ENCODE data around the gene MTF2. TPM values are rescaled to one million over a fixed set of nuclear protein-coding genes. Genes with fewer than 3 reads are reported as not detected.
"Not testable (repeated sequence)": the region's sequence is repeated elsewhere in the genome, so short reads cannot be mapped to it uniquely, and the experiment has no call there.

Gene MTF2
- total RNA-seq (2022), result 17.0 and 20.0 TPM in 2 replicates
- Bru-seq, nascent RNA, result percentile 78 among the genes with signal in this experiment
- percentile 72 among the genes with signal in this experiment for BruChase-seq, experiment 1, labeled RNA remaining after a 6-hour chase
- BruChase-seq, experiment 2, labeled RNA remaining after a 2-hour chase, result percentile 86 among the genes with signal in this experiment
- long read RNA-seq, full-length matches to known transcripts, result 27 of 37 reads
- long read RNA-seq, partial matches to known transcripts, result 2 of 37 reads
- long read RNA-seq, other reads (novel, unspliced or antisense), result 8 of 37 reads

GRCh38 chr1:93078986-93079654, at the start of gene MTF2:
Gene MTF2, plus strand, starts transcription at chr1:93079283. Its CDS starts 244 bp downstream, at chr1:93079527.
- POLR2A ChIA-PET, result interaction anchor here (0.6 to 3.8 kb wide), 55 partner anchors 8 to 800 kb away, joined by 3 to 28 read pairs (median 5); partner anchors contain the start of genes DNTTIP2, DR1, GLMN and RPAP2
- Mint-ChIP-seq H3K27ac (ENCODE audit: low read depth, unreplicated experiment) (peak within 1 kb of the TSS; percentile 95), H3K36me3 (ENCODE audit: insufficient read depth, unreplicated experiment) (peaks cover 10% of the 10 kb centered on the region), H3K4me1 (ENCODE audit: insufficient read depth, unreplicated experiment) (peaks cover 12% of the 10 kb centered on the region), H3K4me3 (ENCODE audit: unreplicated experiment) (peak within 1 kb of the TSS; percentile 99), H3K27me3 (ENCODE audit: insufficient read depth, unreplicated experiment) (no peaks in the 10 kb centered on the region), H3K9me3 (ENCODE audit: unreplicated experiment) (no peaks in the 10 kb centered on the region)
- intact Hi-C loops (cut with micrococcal nuclease), result no loop called here
- TF ChIP-seq, protein P1, sequence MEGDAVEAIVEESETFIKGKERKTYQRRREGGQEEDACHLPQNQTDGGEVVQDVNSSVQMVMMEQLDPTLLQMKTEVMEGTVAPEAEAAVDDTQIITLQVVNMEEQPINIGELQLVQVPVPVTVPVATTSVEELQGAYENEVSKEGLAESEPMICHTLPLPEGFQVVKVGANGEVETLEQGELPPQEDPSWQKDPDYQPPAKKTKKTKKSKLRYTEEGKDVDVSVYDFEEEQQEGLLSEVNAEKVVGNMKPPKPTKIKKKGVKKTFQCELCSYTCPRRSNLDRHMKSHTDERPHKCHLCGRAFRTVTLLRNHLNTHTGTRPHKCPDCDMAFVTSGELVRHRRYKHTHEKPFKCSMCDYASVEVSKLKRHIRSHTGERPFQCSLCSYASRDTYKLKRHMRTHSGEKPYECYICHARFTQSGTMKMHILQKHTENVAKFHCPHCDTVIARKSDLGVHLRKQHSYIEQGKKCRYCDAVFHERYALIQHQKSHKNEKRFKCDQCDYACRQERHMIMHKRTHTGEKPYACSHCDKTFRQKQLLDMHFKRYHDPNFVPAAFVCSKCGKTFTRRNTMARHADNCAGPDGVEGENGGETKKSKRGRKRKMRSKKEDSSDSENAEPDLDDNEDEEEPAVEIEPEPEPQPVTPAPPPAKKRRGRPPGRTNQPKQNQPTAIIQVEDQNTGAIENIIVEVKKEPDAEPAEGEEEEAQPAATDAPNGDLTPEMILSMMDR (IDR thresholded peaks at IDR 0.05; ENCODE audit: unreplicated experiment), result no peak
- CTCF ChIA-PET, result interaction anchor here (0.6 to 1.8 kb wide), 6 partner anchors 17 to 245 kb away, joined by 3 to 6 read pairs (median 4); no protein-coding TSS in a partner anchor
- BruUV-seq (replicated peaks), result TSS peak; percentile 41
- peak; percentile 93 for DNase-seq (ENCODE audit: unreplicated experiment)

DNA sequence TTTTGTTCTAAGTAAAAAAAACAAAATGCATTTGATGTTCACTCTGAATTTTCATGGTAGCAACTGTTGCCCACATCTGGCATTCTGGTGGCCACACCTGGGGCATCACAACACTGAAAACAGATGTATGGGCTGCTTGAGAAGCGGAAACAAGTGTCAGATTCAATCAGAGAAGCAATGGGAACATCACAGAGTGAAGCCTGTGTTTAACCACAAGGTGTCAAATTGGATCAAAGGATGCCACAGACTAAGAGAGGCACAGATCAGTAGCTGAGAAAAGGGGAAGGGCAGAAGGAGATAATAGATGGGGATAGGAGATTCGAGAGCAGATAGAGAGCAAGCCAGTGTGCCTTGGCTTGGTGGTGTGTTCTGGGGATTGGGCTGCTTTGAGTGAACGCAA, 49.8 kb upstream of the MTF2 start:
- no TSS peak for BruUV-seq (replicated peaks)
- Mint-ChIP-seq H3K4me3 (ENCODE audit: unreplicated experiment) (no peak overlapping the region), H3K27ac (ENCODE audit: low read depth, unreplicated experiment) (no peak overlapping the region), H3K9me3 (ENCODE audit: unreplicated experiment) (no peaks in the 10 kb centered on the region), H3K4me1 (ENCODE audit: insufficient read depth, unreplicated experiment) (no peaks in the 10 kb centered on the region), H3K36me3 (ENCODE audit: insufficient read depth, unreplicated experiment) (no peaks in the 10 kb centered on the region), H3K27me3 (ENCODE audit: insufficient read depth, unreplicated experiment) (peaks cover 60% of the 10 kb centered on the region)
- POLR2A ChIA-PET, result no interaction called here
- intact Hi-C loops (cut with micrococcal nuclease), result no loop called here
- TF ChIP-seq, protein P1 (IDR thresholded peaks at IDR 0.05; ENCODE audit: unreplicated experiment), result no peak
- DNase-seq (ENCODE audit: unreplicated experiment), result no peak
- CTCF ChIA-PET, result interaction anchor here (0.6 to 1.7 kb wide), 4 partner anchors 9 to 170 kb away, joined by 3 to 5 read pairs (median 4); no protein-coding TSS in a partner anchor

DNA sequence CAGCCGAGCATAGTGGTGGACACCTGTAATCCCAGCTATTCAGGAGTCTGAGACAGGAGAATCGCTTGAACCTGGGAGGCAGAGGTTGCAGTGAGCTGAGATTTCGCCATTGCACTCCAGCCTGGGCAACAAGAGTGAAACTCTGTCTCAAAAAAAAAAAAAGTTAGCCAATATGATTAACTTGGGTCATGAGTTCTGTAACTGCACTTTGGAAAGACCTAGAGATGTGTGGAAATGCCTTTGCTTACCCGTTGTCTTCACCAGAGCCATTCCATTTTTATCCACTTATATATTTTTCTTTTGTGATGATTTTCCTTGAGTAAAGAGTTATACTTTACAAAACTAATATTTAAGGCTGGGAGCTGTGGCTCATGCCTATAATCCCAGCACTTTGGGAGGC, 48.9 kb upstream of the MTF2 start:
- BruUV-seq (replicated peaks); DNase-seq (ENCODE audit: unreplicated experiment); H3K36me3 Mint-ChIP-seq (ENCODE audit: insufficient read depth, unreplicated experiment); H3K9me3 Mint-ChIP-seq (ENCODE audit: unreplicated experiment); intact Hi-C loops (cut with micrococcal nuclease); H3K4me1 Mint-ChIP-seq (ENCODE audit: insufficient read depth, unreplicated experiment); H3K27ac Mint-ChIP-seq (ENCODE audit: low read depth, unreplicated experiment); H3K4me3 Mint-ChIP-seq (ENCODE audit: unreplicated experiment): not testable (repeated sequence)
- H3K27me3 Mint-ChIP-seq (ENCODE audit: insufficient read depth, unreplicated experiment), result peaks cover 51% of the 10 kb centered on the region
- POLR2A ChIA-PET, result interaction anchor here (0.6 kb wide), 1 partner anchor 61 kb away, joined by 3 read pairs; no protein-coding TSS in a partner anchor
- CTCF ChIA-PET, result interaction anchor here (0.6 to 1.7 kb wide), 5 partner anchors 9 to 460 kb away, joined by 3 to 5 read pairs (median 4); no protein-coding TSS in a partner anchor

DNA sequence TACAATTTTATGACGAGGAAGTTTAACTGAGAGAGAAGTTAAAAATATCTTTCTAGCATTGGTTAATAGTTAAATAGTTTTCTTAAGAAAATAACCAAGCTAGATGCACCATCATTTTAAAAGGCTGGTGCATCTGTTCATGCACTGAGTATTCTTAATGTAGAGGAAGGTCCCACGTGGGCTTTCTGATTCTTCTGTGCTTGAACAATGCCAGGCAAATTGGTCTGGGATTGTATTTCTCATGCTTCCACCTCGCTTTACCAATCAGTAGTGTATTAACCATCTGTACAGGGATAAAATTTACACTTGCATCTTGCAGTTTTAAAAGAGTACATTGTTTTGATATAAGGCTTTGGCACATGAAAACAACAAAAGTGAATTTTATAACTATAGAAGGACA, 47.4 kb upstream of the MTF2 start:
- CTCF ChIA-PET, result no interaction called here
- Mint-ChIP-seq H3K27ac (ENCODE audit: low read depth, unreplicated experiment) (no peak overlapping the region), H3K9me3 (ENCODE audit: unreplicated experiment) (no peaks in the 10 kb centered on the region), H3K4me3 (ENCODE audit: unreplicated experiment) (no peak overlapping the region), H3K27me3 (ENCODE audit: insufficient read depth, unreplicated experiment) (peaks cover 39% of the 10 kb centered on the region), H3K4me1 (ENCODE audit: insufficient read depth, unreplicated experiment) (no peaks in the 10 kb centered on the region), H3K36me3 (ENCODE audit: insufficient read depth, unreplicated experiment) (no peaks in the 10 kb centered on the region)
- intact Hi-C loops (cut with micrococcal nuclease), result no loop called here
- no peak for DNase-seq (ENCODE audit: unreplicated experiment)
- BruUV-seq (replicated peaks), result no TSS peak
- TF ChIP-seq, protein P1 (IDR thresholded peaks at IDR 0.05; ENCODE audit: unreplicated experiment), result no peak
- POLR2A ChIA-PET, result interaction anchor here (1.1 kb wide), 1 partner anchor 48 kb away, joined by 3 read pairs; the partner anchor contains the start of gene MTF2

Measured in MCF 10A (cell line).